Hypothalamus (tissue), 51 donors: ENCODE measurements around the gene QSOX2.

Experiments used
- DNase-seq, 51 donors: peaks; one replicate each; lab custom pipeline; 2025; lab: John Stamatoyannopoulos, UW

The QSOX2 gene

DNA sequence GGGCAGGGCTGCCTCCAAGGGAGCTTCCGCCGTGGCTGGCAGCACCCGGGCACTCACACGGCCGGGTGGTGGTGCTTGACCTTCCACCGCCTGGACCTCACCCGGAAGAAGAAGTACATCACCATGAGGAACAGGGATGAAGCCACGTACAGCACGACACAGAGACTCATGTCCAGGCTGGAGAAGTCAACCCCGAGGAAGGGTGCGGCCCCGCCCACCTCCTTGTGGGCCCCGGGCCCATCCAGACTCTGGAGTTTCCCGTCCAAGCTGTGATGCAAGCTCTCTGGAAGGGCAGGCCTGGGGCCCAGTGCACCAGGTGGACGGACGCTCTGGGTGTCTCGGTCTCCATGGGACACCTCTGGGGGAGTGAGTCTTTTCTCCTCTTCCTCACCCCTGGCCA is 36.9 kb downstream of the QSOX2 start:
- DNase-seq: no peak

DNA sequence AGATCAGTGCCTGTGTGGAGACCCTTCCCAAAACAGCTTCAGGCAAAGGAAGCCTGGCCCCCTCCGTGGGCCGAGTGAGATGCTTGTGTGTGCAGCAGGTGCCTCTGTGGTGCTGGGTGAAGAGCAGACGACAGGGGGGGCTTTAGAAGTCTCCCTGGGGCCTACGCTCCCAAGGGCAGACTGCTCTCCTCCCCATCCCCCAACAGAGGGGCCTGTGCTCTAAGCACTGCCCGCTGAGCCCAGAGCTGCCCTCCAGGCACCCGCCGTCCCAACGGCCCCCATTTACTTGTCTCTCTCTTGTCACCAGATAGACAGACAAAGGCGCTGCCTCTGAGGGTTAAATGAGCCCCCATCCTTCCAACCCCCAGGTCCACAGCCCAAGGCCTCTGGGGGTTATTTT is 38.0 kb downstream of the QSOX2 start:
- DNase-seq: no peak

DNA sequence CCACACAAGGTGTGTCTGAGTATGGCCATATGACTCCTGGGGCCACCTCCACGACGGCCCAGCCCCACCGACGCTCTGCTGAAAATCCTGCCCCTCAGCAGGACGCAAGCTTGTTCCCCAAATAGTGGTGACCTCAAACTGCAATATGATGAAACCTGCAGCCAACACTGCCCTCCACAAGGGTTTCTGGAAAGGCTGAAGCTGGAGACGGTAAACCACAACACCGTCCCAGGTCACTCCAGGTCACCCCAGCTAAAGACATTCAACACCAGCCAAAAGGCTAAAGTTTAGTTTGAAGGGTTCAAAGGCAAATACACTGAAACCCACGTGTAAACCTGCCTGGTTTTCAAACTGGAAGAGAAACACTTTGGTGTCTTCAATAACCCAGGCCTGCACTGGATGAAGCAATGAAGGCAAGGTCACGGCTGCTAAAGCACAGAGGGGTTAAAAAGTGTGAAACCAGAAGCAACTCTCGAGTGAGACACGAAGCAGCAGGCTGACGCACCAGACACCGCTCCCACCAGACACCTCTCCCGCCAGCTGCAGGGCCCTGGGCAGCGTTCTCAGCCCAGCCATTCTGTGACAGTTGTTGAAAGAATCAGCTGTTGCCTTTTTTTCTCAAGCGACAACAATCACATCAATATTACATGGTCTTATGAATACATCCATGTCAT is 38.9 kb downstream of the QSOX2 start:
- DNase-seq: no peak

DNA sequence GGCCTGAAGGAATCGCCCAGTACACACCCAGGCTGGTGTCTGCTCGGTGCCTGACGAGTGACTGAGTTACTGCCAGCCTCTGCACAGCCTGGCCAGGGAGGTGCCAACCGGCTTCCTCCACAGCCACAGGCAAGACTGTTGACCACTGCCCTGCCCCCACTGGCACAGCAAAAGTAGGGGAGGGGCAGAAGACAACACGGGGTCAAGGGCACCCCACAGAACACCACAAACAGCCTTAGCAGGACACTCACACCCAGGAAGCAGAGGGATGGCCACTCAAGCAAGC is 40.0 kb downstream of the QSOX2 start:
- DNase-seq: no peak

DNA sequence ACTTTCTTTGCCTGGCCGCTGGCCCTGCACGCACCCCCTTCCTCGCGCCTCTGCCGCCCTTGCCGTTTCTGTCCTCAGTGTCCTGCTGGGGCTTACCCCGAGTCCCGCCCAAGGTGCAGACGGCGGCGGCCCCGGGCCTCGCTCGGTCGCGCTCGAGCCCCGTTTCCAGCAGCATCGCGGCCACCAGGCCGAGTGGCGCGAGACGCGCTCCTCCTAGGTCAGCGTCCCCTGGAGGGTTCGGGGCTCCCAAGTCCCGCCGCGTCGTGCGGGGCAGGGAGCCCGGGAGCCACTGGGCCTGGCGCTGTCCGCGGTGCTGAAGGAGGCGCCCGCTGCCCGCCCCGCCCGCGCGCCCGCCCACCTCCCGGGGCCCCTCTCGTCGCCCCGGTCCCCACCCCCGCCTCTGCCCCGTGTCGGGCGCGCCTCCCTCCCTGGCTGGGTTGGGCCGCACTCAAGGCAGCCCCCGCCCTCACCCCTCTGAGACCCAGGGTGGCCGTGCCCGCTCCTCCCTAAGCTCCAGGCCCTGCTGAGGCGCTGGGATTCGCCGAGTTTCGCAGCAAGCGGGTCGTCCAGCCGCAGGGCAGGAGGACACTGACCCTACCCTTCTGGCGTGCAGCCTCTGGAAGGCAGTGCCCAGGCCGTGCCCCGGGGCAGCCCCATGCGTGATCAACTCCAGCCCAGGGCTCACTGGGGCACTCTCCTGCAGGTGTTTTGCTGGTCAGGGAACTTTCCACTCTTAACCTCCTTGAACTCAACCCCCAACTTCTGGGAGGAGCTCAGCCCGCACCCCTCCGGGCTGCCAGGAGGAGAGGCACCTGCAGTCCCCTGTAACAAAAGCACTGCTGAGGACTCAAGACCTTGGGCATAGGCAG is 40.5 kb downstream of the QSOX2 start, which contains the start of gene LHX3:
TSS of gene LHX3 (minus strand) at position 291 of the 869 bp plus-strand sequence. CDS start at position 175, 116 bp downstream.
- DNase-seq: peak in 3 of 51 donors; percentile 1 to 33 (median 29)

DNA sequence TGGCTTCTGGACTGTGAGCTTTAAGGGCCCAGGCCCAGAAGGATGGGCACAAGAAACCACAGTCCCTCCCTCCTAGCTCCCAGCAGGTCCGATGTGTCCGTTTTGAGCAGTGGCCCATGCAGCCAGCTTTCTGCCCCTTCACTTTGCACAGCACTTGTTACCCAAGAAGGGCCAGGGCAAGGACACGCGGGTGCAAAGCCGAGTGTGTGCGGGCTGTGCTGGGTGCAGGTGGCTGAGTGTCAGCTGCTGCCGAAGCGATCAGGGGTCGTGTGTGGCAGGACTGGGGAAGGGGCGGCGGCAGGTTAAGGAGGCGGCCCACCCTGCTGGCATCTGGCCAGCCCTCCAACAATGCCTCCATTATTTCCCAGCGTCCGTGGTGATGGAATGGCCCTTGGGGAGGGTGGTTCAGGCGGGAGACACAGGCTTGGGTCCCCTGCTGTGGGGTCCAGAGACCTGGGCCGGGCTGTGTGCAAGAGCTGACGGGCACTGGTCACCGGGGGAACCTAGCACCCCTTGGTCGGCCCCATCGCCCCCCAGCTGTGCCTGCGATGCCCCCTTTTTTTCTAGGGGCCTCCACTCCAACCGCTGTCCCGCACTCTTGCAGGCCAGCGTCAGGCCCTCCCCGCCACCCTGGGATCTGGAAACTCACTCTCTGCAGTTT is 41.3 kb downstream of the QSOX2 start:
- no peak for DNase-seq

DNA sequence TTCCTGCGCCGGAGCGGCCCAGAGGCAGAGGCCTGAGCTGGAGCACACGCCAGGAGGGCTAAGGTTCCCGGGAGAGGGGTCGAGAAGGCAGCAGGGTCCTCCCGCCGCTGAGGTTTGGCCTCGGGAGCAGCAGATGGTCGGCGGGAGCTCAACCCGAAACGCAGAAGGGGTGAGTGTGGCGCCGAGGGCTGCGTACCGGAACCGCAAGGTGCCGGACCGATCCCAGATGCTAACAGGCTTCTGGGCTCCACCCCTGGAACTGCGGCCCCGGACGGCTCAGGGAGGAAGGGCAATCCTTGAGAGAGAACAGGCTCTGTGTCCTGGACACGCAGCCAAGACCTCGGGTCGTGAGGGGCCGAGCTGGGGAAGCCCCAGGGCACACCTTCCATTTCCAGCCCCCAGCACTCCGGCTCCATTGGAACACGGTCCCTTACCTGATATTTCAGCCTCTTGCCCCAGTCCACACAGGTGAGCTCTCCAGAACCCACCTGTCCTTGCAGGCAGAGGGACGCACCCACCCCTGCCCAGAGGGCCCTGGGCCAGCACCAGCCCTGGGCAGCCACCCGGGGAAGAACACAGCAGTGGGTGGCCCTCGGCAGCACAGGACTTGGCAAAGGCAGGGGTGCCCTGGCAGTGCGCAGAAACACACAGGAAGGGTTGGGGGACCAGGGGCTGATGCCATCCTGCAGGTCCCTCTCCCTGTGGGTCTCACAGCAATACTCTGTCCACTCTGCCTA is 42.0 kb downstream of the QSOX2 start:
- no peak for DNase-seq

DNA sequence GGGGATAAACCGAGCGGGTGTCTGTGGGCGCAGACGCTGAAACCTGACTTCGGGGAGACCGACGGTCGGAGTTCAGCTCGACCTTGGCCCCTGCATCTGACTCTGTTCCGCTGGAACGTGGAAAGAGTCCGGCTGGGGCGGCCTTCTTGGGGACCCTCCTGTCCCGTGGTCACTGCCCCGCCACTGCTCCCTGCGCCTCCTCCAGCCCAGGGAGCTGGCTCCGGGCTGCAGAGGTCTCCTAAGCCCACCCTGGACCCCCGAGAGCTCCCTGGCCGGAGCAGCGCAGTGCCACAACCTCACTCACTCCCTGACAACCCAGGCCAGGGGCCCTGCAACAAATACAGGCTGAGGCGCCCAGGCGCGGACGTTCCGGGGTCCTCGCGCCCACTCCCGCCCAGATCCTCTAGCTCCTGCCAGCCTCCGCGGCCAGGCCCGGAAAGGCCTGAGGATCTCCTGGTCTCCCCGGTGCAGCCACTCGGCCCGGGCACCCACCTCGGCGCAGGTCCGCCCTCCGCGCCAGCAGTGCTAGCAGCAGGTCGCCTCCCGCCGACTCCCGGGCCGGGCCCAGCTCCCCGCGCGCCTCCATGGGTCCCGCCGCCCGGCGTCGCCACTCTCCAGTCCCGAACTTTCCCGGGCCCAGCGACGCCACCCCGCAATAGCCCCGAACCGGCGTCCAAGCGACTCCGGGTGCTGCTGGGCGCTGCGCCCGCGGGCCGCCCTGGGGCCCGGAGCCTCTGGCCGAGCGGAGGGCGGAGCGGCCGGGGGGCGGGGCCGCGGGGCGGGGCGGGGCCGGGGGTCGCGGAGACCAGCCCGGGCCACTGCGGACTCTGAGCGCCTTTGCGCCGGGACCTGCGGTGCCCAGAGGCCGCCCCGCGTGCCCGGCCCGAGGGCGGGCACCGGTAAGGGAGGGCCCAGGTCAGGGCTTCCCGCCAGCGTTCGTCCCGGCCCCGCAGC is 42.9 kb downstream of the QSOX2 start:
- no peak for DNase-seq

DNA sequence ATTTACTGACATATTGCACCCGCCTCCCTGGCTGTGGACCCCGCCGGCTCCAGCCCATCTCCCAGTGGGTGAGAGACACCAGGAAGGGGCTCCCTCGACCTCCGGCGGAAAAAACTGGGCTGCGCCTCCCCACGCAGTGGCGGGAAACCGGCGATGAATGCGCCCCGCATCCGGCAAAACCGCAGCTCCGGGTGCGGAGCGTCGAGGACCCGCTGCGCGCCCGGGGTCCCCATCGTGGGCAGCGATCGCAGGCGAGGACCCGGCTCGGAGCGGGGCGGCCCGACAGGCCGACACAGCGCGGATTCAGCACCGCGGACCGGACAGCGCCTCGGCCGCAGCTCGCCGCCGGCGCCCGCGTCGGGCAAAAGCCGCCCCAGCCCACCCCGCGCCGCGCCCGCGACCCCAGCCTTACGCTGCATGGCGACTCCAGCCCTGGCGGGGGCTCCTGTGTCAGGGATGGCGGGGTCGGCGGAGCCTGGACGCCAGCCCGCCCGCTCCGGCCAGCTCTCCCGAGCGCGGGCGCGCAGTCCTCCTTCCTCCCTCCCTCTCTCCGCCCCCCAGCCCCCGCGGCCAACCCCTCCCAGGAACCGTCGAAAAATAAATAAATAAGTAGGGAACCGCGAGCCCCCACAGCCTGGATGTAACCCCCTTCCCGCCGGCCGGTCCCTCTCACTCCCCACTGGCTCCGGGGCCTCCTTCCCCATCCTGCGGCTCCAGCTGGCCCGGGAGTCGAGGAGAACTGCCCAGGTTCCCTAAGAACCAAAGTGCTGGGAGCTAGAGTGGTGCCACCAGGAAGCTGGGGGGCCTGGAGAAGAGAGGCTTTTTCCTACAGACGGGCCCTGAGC is 43.8 kb downstream of the QSOX2 start:
- peak in 2 of 51 donors; percentile 9 to 11 for DNase-seq

DNA sequence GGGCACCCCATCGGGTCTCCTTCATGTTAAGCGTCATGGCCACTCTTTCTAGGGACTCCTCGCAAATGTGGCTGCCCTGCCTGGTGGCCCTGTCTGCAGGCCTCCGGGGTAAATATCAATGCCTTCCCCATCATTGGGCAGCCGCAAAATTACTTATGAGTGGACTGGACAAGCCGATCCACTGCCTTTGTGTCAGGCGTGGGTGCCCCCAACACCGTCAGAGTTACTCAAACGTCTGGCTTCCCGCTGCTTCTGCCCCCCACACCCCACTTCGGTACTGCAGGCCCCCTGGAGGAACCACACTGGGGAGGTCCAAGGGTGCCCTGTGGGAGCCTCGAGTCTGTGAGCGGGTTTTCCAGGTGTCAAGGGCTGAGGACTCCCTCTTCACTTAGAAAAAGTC is 44.4 kb downstream of the QSOX2 start:
- no peak for DNase-seq

DNA sequence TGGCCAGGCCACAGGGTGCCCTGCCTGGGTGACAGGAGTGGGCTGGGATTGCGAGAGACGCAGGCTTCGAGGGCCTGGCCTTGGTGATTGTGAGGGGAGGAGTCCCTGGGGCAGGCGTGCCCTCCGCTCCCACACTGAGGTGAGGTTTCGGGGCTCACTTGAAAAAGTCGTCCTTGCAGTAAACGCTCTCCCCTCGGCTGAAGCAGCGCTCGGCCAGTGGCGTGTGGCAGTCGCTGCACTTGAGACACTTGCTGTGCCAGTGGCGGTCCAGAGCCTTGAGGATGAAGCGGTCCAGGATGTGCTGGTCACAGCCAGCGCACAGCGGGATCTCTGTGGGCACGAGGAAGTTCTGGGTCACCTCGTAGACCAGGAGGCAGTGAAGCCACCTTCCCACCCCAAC is 45.2 kb downstream of the QSOX2 start:
- no peak for DNase-seq

DNA sequence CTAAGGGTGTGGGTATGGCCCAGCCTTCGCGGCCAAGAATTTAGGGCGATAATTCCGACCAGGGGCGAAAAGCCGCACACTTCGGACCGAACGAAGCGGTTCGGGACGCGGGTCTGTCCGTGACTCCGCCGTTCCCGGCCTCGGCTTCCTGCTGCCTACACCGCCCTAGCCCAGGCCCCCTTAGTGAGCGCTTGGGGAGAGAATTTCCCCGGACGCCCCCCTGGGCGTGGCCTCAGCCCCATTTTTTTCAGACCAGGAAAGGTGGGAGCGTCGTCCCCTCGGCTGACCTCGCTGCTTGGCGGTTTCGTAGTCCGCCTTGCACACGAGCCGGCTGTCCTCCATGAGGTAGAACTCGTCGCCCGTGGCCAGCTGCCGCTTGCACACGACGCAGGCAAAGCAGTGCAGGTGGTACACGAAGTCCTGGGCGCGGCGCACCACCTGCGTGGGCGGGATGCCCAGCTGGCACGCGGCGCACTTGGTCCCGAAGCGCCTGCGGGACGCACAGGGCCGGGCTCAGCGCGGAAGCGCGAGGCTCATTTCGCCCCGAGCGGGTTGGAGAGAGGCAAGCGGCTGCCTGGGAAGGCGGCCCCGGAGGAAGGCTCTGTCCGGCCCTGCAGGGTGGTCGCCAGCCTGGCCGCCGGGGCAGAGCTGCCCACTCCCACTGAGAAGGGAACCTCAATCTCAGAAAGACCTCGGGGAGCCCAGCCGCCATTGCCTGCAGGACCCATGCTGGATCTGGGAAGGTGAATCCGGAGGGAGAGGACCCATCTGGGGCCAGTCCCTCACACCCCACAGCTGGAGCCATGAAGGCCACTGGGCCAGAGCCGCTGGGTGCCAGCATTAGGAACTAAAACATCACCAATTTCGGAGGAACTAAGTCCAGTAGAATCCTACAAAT is 46.0 kb downstream of the QSOX2 start:
- DNase-seq: no peak

DNA sequence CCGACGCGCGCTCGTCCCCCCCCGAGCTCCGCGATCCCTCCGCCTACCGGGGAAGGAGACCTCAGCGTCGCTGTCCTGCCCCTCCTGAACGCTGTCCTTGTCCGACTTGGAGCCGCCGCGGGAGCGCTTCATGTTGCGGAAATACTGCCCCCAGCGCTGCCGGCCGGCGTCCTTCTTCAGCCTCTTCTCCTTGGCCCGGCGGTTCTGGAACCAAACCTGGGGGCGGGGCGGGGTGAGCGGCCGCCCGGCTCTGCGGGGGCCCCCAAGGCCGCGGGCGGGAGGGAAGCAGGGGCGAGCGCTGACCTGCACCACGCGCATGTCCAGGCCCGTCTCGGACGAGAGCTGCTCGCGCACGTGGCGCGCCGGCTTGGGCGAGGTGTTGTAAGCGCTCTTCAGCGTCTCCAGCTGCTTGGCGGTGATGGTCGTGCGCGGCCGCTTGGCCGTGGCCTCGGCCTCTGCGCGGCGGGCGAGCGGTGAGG is 47.0 kb downstream of the QSOX2 start:
- DNase-seq: no peak

DNA sequence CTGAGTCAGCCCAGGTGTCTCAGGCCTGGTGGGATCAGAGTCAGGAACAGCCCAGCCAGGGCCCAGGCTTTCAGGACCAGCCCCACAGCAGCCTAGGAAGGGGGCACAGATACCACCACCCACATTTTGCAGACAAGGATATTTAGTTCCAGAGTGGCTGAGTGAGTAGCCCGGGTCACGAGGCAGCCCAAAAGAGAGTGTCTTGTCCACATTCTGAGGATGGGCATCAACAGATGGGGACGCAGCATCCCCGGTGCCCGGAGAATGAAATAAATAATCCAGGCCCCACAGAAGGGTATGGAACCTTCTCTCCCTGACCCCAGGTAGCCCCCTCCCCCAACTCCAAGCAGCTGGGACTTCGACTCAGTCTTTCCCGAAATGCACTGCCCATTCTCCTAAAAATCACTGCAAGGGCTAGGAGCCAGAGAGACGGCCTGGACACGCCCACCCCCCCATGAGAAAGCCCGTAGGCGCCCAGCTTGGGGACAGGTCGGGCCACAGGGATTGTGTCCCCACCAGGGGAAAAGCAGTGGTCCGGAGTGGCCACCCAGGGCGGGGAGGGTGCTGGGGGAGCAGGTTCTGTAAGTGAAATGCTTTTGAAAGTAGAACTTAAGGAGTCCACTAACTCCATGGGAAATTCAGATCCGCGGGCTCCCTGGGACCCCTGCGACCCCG is 47.5 kb downstream of the QSOX2 start:
- no peak for DNase-seq

DNA sequence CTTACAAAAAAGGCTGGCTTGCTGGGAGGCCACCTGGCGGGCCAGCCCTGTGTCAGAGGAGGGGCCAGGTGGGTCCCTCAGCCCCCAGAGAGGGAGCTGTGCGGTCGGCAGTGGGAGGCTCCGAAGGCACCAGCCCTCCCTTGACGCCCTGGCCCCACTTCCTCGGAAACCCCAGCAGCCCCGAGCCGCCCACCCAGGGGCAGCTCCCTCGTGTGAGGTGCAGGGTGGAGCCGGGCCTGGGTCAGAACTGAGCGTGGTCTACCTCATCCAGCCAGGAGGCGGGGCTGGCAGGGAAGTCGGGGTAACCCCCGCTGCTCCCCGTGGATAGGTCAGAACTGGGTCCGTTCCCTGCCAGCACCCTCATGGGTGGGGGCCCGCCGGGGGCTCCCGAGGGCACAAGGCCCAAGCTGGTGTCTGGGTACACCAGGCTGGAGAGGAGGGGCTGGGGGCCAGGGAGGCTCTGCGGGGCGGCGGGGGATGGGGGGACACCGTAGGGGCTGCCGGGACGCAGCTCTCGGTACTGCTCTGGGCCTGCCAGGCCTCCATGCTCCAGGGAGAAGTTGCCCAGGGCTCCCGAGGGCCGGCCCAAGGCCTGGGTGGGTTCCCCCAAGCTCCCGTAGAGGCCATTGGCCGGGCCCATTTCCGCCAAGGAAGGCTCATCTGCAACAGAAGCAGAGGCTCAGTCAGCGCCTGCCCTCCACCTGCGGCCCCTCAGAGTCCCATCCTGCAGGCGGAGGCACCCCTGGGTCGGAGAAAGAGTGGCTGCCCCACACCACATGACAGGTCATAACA is 48.3 kb downstream of the QSOX2 start:
- DNase-seq: no peak

DNA sequence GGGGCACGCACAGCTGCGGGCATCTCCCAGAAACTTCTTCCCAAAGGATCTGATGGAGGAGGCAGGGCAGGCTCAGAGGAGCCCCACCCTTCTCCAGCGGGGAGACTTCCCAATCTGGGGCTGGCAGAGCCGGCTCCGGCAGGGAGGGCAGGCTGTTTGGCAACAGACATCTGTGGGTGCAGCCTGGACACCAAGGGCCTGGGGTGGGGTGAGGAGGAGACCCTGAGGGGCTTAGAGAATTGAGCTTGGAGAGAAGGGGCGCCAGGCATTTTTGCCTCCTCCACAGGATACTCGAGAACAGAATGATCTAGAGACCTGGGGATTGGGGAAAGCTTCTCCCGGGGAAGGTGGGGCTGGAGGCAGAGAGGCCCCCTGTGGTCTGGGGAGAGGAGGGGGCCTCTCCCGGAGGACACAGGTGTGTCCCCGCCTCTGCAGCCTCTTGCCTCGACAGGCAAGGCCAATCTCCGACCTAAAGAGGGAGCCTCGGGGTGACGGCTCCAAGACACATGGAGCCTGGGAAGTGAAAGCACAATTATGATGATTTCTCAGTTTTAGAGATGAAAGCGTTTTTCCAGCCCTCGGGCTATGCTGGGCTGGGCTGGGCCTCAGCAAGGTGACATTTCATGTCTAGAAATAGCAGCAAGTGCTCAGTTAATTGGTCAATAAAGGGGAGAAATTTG is 49.1 kb downstream of the QSOX2 start:
- DNase-seq: no peak
